Stomach (tissue), 9 donors: ENCODE measurements around the gene SEC23B. TPM values are rescaled to one million over a fixed set of nuclear protein-coding genes. Genes with fewer than 3 reads are reported as not detected.

ENCODE experiments used
- DNase-seq, 2 donors: peaks; one replicate each; pipeline versions ENCODE4 v3.0.0 to v3.0.0-alpha.2; 2013 to 2019
- H3K27ac ChIP-seq, 5 donors: fragments of 200-600 bp in 4 of 5; sonication (generic) in 4 of 5; one replicate each; pipeline ENCODE4 v1.5.1; 2013 to 2019; ENCODE audit warnings: mild to moderate bottlenecking in 1 of 5, moderate library complexity in 1 of 5
- H3K27me3 ChIP-seq, 3 donors: fragments of 200-600 bp; sonication (generic); one replicate each; pipeline ENCODE4 v1.5.1; 2017 to 2019; ENCODE audit warnings: mixed run types in 1 of 3
- H3K36me3 ChIP-seq, 4 donors: fragments of 200-600 bp; sonication (generic); 1 replicate in 3 of 4; 2 replicates in 1 of 4; pipeline ENCODE4 v1.5.1; 2016 to 2019
- H3K4me1 ChIP-seq, 4 donors: fragments of 200-600 bp; sonication (generic); one replicate each; pipeline ENCODE4 v1.5.1; 2016 to 2019
- H3K4me3 ChIP-seq, 4 donors: fragments of 200-600 bp; sonication (generic) in 3 of 4; one replicate each; pipeline ENCODE4 v1.5.1; 2016 to 2019; ENCODE audit warnings: mild to moderate bottlenecking in 1 of 4
- H3K9me3 ChIP-seq, 4 donors: fragments of 200-600 bp; sonication (generic); one replicate each; pipeline ENCODE4 v1.5.1; 2016 to 2019
- CTCF ChIP-seq, 7 experiments: fragments of 450-650 bp in 4 of 7; fragments of 200-600 bp in 3 of 7; sonication (generic) in 3 of 7; IDR thresholded peaks; one replicate each; pipeline ENCODE4 v1.5.1; 2016 to 2019; ENCODE audit warnings: antibody characterized with exemption in 7 of 7, control low read depth in 2 of 7, mild to moderate bottlenecking in 1 of 7
- EP300 ChIP-seq: sonication (generic); formaldehyde crosslinking; IDR thresholded peaks from one replicate; pipeline ENCODE4 v1.6.1; 2017; ENCODE audit warnings: antibody characterized with exemption
- POLR2A ChIP-seq, 4 donors: fragments of 450-650 bp; IDR thresholded peaks; one replicate each; pipeline ENCODE4 v1.6.1; 2016; ENCODE audit warnings: antibody characterized with exemption in 4 of 4, control low read depth in 2 of 4, mild to moderate bottlenecking in 1 of 4, moderate library complexity in 1 of 4
- POLR2AphosphoS5 ChIP-seq, 3 donors: sonication (generic); formaldehyde crosslinking; IDR thresholded peaks; one replicate each; pipeline ENCODE4 v1.6.1; 2016; ENCODE audit warnings: antibody characterized with exemption in 3 of 3
- WGBS, 5 donors: extraction: QIAGEN DNeasy Blood & Tissue Kit in 3 of 5; methylation state at CpG; one replicate each; pipeline versions ENCODE4 v1.1.5 to v1.1.7; 2013 to 2018; 5-methylcytosine and 5-hydroxymethylcytosine counted together
- intact Hi-C: fragments of 100-400 bp; cut with DNase I; formaldehyde crosslinking; loops from one replicate; pipeline ENCODE4 v1.15.1; 2023; ENCODE audit warnings: low total_unique reads
- polyA plus RNA-seq, 3 donors: library from polyadenylated mRNA; stranded (reverse); fragments of 200-250 nt; gene quantifications; one replicate each; pipeline ENCODE4 v1.2.3, GENCODE V29; 2013
- total RNA-seq, 5 donors: library from RNA; depleted of rRNA; stranded (reverse); fragments of >200 nt; gene quantifications; one replicate each; pipeline versions ENCODE4 v1.1.0 to v1.2.3, GENCODE V29; 2014 to 2016
- donor health status: healthy with polysubstance abuse.
- donor health status: Bipolar disorder and iron deficiency.
- donor health status: healthy.

The SEC23B gene
- total and polyA plus RNA-seq, 8 donors: 5.3 to 74.9 (median 26.5) TPM

DNA sequence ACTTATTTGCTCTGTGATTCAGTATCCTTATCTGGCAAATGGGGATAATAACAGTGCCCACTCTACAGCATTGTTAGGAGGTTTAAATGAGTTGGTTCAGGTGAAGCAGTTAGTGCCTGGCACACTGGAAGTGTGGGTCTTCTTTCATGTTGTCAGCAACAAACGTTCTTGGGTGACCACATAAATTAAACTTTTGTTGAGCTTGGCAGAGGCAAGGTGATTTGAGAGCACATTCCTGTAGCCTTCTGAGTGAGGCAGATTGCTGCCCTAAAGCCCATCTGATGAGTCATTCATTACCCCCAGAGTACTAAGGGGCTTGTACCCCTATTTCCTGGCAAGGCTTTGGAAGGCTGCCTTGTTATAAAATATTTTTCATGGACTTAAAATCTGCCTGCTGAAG, 25.8 kb downstream of the SEC23B start:
- DNase-seq: no peak
- H3K9me3 ChIP-seq: no peaks in the 10 kb centered on the region
- TF ChIP-seq CTCF (IDR thresholded peaks at IDR 0.05) (no peak), EP300 (no peak), POLR2AphosphoS5 (IDR thresholded peaks at IDR 0.05) (no peak), POLR2A (IDR thresholded peaks at IDR 0.05) (no peak)
- WGBS, 5 donors: 15 to 48% (median 24%) methylated on average over 1 of the region's 1 CpG
- H3K4me1 ChIP-seq: peaks cover 0 to 11% (median 0%) of the 10 kb centered on the region in 4 donors
- H3K4me3 ChIP-seq: no peak overlapping the region
- peaks cover 55 to 98% (median 97%) of the 10 kb centered on the region in 4 donors for H3K36me3 ChIP-seq
- intact Hi-C loops: no loop called here
- no peaks in the 10 kb centered on the region for H3K27me3 ChIP-seq
- no peak overlapping the region for H3K27ac ChIP-seq

- intact Hi-C loops: no loop called here
- TF ChIP-seq POLR2AphosphoS5 (IDR thresholded peaks at IDR 0.05): peak in 1 of 3 donors; percentile 54
- TF ChIP-seq EP300: no peak
- H3K4me1 ChIP-seq: peaks cover 0 to 11% (median 0%) of the 10 kb centered on the region in 4 donors
- peak; percentile 20 to 29 for DNase-seq
- no peaks in the 10 kb centered on the region for H3K9me3 ChIP-seq
- H3K4me3 ChIP-seq: no peak overlapping the region
- no peaks in the 10 kb centered on the region for H3K27me3 ChIP-seq
- H3K27ac ChIP-seq: peak overlapping the region in 1 of 5 donors; percentile 1
- peaks cover 49 to 98% (median 97%) of the 10 kb centered on the region in 4 donors for H3K36me3 ChIP-seq
- WGBS, 5 donors: 40 to 66% (median 48%) methylated on average over 6 of the region's 6 CpGs
Measured at GRCh38 chr20:18533978-18534644, 26.4 kb downstream of the SEC23B start.

GRCh38 chr20:18537651-18538050, 29.9 kb downstream of the SEC23B start:
- no peaks in the 10 kb centered on the region for H3K9me3 ChIP-seq
- H3K27me3 ChIP-seq: no peaks in the 10 kb centered on the region
- 95 to 100% (median 97%) methylated on average over 2 of the region's 2 CpGs for WGBS, 5 donors
- H3K36me3 ChIP-seq: peaks cover 36 to 98% (median 97%) of the 10 kb centered on the region in 4 donors
- DNase-seq: no peak
- no peak overlapping the region for H3K4me3 ChIP-seq
- TF ChIP-seq CTCF (IDR thresholded peaks at IDR 0.05): no peak
- no peak for TF ChIP-seq EP300
- no peak for TF ChIP-seq POLR2AphosphoS5 (IDR thresholded peaks at IDR 0.05)
- no peak for TF ChIP-seq POLR2A (IDR thresholded peaks at IDR 0.05)
- H3K27ac ChIP-seq: no peak overlapping the region
- peaks cover 0 to 11% (median 0%) of the 10 kb centered on the region in 4 donors for H3K4me1 ChIP-seq
- intact Hi-C loops: no loop called here

DNA sequence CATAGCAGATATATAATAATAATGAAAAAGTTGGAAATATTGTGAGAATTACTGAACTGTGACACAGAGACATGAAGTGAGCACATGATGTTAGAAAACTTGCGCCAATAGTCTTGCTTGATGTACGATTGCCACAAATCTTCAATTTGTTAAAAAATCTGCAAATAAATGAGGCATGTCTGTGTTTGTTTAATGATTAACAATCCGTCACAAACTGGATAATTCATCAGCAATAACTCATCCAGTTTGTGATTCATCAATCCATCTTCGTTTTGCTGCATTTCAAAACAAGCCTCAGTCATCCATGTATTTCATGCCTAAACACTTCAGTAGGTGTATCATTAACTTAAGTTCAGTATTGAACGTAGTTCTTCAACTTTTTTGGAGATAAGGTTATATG, 34.0 kb downstream of the SEC23B start:
- intact Hi-C loops: no loop called here
- WGBS, 5 donors: 76 to 86% (median 82%) methylated on average over 5 of the region's 5 CpGs
- no peak overlapping the region for H3K27ac ChIP-seq
- no peaks in the 10 kb centered on the region for H3K9me3 ChIP-seq
- no peaks in the 10 kb centered on the region for H3K27me3 ChIP-seq
- no peak for DNase-seq
- TF ChIP-seq CTCF (IDR thresholded peaks at IDR 0.05): no peak
- TF ChIP-seq EP300: no peak
- TF ChIP-seq POLR2A (IDR thresholded peaks at IDR 0.05): no peak
- no peak for TF ChIP-seq POLR2AphosphoS5 (IDR thresholded peaks at IDR 0.05)
- H3K4me1 ChIP-seq: peaks cover 0 to 5% (median 2%) of the 10 kb centered on the region in 4 donors
- peaks cover 31 to 98% (median 98%) of the 10 kb centered on the region in 4 donors for H3K36me3 ChIP-seq
- H3K4me3 ChIP-seq: no peak overlapping the region

GRCh38 chr20:18543216-18543615, 35.5 kb downstream of the SEC23B start:
- intact Hi-C loops: no loop called here
- 91 to 97% (median 92%) methylated on average over 4 of the region's 4 CpGs for WGBS, 5 donors
- peak overlapping the region in 2 of 5 donors; percentile 47 to 67 for H3K27ac ChIP-seq
- peaks cover 0 to 5% (median 2%) of the 10 kb centered on the region in 4 donors for H3K4me1 ChIP-seq
- no peaks in the 10 kb centered on the region for H3K9me3 ChIP-seq
- TF ChIP-seq EP300 (no peak), POLR2A (IDR thresholded peaks at IDR 0.05) (no peak), CTCF (IDR thresholded peaks at IDR 0.05) (no peak), POLR2AphosphoS5 (IDR thresholded peaks at IDR 0.05) (no peak)
- H3K36me3 ChIP-seq: peaks cover 43 to 100% (median 99%) of the 10 kb centered on the region in 4 donors
- no peaks in the 10 kb centered on the region for H3K27me3 ChIP-seq
- no peak overlapping the region for H3K4me3 ChIP-seq
- DNase-seq: no peak
